ENCODE measurements around the gene TTLL5.
"Not testable (repeated sequence)": the region's sequence is repeated elsewhere in the genome, so short reads cannot be mapped to it uniquely, and the experiment has no call there.

The TTLL5 gene

GRCh38 chr14:75837151-75837787 is 176.2 kb downstream of the TTLL5 start:
- DNase-seq, result no peak

GRCh38 chr14:75840911-75841310 is 179.9 kb downstream of the TTLL5 start:
- no peak for DNase-seq

DNA sequence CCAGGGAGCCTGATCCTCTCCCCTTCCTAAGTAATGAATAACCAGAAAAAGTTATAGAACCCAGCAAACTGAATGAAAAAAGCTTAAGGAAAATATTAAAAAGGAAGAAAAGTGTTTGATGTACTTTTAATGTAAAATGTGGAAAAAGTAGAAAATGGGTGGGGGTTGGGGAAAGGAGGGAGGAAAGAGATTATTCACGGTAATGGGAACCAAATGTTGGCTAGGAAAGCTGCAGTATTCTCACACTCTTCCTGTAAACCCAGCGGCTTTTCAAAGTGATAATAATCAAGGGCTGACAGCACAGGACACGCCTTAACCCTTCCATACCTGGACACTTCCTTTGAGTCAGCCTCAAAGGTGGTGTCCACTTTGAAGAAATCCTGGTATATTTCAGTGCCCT is 181.5 kb downstream of the TTLL5 start:
- DNase-seq, result no peak

- DNase-seq, result no peak
Observed at GRCh38 chr14:75844486-75844885, 183.4 kb downstream of the TTLL5 start.

DNA sequence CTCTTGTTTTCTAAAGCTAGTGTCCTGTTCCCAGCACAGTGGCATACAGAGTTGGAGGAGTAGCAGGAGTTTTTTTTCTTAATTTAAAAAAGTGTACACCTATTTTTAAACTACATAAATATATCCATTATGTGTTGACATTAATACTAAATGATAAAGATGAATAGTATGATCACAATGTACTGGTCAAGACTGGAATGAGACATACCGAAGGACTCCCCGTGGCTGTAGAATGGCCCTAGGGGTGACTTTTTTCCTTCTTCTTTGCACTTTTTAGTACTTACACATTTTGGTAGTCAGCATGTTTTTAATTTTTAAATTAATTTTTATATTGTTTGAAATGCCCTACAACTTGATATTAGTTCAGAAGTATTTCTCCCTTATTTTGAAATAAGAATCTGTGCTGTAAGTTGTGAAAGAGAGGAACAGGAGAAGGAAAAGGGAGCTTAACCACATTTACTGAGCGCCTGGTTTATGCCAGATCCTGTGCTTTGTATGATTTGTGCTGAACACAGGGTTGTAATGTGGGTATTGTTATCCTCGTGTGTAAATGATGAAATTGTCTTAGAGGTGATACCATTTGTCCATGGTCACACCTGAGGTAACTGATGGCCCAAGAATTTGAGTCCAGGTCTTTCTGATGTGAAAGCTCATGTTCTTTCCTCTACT is 184.2 kb downstream of the TTLL5 start:
- DNase-seq, result no peak

DNA sequence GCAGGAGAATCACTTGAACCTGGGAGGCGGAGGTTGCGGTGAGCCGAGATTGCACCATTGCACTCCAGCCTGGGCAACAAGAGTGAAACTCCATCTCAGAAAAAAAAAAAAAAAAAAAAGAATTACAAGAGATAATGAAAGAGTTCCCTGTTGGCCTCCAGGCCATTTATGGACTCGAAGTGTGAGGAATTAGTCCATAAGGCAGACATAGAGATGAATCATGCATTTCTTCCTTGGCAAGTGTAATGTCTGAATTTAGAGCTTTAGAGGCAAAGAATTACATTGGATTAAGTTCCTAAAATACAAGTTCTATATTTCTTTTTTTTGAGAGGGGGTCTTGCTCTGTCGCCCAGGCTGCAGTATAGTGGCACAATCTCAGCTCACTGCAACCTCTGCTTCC is 185.6 kb downstream of the TTLL5 start:
- DNase-seq, result not testable (repeated sequence)

GRCh38 chr14:75847584-75847983 is 186.5 kb downstream of the TTLL5 start:
- DNase-seq, result no peak

GRCh38 chr14:75848167-75848913 is 187.3 kb downstream of the TTLL5 start:
- DNase-seq, result no peak

DNA sequence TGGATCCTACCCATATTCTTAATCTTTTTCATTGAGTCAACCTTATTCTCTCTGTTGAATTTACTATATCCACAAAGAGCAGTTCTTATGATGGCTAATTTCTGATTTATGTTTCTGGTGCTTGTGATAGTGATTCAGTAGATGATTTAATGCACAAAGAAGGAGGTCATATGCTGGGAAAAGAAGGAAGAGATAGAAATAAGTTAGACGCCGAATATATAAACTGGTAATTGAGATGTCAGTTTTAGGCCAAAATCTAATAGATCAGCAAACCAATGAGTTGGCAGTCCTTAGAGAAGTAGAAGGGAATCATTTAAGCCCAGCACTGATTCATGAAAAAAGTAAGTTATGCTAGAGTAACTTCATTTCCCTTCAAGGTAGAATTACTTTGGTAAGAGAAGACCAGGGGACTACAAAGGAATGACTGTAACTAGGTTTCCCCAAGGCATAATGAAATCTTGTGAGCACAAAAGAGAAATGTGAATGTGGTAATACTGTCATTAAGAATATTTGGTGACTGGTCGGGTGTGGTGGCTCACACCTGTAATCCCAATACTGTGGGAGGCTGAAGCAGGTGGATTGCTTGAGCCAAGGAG is 188.4 kb downstream of the TTLL5 start:
- no peak for DNase-seq

DNA sequence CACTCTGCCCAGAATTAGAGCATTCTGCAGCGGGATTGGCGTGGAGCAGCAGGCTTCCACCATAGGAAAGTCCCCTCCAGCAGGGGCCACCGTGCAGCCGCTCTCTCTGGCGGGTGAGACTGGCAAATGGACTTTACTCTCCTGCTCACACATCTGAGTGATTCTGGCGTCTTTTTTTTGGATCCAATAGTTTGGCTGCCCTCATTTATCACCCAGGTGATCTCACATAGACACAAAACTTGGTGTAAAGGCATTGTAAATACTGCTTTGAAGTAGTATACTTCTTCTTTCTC is 190.5 kb downstream of the TTLL5 start:
- no peak for DNase-seq

DNA sequence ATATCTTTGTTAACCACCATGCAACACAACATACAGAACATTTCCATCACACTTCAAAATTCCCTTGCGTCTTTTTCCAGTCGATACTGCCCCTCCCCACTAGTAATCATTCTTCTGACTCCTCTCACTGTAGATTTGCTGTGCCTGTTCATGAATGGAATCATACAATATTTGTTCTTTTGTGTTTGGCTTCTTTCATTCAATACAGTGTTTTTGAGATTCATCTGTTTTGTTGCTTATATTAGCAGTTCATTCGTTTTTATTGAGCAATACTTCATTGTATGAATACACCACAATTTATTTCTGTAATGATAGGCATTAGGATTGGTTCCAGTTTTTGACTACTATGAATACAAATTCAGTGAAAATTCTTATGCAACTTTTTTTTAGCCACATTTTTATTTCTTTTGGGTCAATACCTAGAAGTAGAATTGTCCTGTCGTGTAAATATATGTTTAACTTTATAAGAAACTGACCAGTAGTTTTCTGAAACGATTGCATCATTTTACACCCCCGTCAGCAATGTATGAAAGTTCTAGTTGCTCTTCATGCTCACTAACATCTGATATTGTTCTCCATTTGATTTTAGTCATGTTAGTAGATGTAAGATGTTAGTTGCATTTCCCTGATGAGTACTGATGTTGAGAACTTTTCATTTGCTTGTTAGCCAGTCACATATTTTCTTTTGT is 193.2 kb downstream of the TTLL5 start:
- no peak for DNase-seq

DNA sequence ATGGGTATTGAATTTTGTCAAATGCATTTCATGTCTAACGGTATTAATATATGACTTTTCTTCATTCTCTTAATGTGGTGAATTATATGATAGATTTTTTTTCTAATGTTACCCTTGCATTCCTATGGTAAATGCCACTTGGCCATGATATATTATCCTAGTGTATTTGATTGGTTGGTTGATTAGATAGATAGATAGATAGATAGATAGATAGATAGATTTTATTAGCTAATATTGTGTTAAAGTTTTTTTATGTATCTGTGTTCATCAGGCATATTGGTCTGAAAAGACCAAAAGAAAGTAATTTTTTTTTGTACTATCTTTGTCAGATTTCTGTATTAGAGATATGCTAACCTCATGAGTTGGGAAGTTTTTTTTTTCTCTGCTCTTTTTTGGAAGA is 196.2 kb downstream of the TTLL5 start:
- DNase-seq, result no peak

GRCh38 chr14:75858362-75858761 is 197.3 kb downstream of the TTLL5 start:
- DNase-seq, result no peak

DNA sequence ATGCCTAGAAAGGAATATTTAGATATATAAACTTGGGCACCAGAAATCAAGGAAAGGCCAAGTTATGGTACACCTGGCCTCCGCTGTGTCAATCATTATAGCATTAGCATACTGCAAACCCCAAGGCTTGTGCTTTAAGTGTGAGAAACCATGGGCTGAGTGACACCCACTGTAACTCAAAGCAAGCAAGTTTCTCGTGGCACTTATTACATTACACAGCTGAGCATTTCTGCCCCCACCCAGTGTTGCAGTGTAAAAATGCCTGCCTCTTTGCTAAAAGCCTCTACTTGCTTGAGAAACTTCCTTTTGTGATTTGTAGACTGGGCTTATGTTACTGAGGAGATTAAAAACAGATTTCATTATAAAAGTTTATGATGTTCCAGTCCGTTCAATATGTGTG is 198.7 kb downstream of the TTLL5 start:
- DNase-seq, result no peak

- no peak for DNase-seq
Observed at GRCh38 chr14:75860561-75861160, 199.6 kb downstream of the TTLL5 start.

DNA sequence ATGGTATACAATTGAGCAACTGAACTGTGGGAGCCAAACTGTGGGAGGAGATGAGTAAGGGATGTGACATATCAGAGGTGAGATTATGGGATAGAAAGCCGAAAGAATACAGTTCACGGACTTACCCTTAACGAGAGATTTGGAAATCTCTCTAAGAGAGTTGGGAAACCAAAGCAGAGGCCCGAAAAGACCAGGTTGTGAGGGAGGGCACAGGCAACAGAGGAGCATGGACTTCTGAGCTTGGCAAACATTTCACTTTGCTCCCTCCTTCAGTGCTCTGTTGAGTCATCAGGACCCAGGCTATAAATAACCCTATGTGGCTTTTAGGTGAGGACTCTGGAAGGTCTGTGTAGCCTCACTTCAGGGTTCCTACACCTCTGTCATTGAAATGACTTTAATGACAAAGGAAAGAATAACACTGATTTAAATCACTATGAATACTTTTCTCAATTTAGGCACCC is 200.1 kb downstream of the TTLL5 start:
- no peak for DNase-seq

DNA sequence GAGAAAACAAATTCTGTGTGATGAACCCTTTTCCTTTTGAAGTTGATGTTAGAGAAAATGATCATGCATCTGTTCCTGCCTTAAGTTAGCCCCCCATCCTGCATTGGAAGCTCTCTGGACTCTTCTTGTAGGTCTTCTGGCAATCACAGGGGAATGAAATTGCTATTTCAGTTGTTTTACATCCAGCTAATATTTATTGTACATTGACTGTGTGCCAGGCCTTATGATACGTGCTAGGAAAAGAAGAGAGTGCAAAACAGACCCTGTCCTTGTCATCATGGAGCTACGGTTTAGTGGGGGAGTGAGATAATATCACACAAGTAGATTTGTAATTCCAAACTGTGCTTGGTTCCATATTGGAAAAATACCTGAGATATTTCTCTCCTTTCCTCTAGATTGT is 202.2 kb downstream of the TTLL5 start:
- DNase-seq, result no peak

DNA sequence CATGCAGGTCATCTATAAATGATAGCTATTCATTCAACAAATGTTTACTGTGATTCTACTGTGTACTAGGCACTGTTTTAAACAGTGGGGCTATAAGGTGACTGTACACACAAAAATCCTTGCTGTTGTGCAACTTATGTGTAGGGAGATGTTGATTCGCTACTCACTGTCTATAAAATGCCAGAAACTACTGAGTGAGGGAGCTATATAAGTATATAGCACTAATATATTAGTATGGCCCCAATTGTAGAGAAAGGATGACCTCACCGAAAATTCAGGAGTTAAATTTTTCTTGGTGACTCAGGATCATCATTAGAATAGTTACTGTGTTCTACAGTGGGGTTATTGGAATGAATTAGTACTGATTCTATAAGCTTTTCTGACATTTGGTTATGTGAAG is 203.3 kb downstream of the TTLL5 start:
- DNase-seq, result no peak

- DNase-seq, result no peak
Observed at GRCh38 chr14:75865531-75865930, 204.5 kb downstream of the TTLL5 start.

DNA sequence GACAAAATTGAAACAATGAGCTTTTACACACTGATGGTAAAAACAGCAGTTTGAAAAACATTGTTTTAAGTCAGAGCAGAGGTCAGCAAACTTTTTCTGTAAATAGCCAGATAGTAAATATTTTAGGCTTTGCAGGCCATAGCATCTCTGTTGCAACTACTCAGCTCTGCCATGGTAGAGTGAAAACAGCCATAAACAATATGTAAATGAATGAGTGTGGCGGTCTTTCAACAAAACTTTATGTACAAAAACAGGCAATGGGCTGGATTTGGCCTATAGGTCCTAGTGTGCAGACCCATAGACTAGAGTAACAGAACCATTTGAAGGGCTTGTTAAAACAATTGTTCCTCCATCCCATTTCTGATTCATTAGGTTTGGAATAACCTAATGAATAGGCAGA is 205.9 kb downstream of the TTLL5 start:
- DNase-seq, result no peak

- no peak for DNase-seq
Observed at GRCh38 chr14:75871181-75871880, 210.3 kb downstream of the TTLL5 start.

DNA sequence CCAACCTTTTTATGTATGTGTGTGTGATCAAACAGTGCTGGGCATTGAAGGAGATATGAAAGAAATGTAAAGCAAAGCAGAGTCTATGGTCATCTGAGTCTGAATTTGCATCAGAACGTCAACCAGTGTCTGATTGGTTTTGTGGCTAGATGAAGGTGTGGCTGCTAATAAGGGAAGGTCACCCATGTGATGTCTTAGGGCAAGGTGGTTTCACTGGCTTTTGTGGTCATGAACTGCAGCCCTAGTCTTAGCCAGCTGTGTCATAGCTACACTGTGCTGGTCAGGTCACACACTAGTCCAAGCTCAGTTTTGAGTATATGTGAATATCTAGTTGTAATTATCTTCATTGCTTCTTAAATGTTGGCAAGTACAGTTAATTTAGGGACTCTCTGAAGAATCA is 214.9 kb downstream of the TTLL5 start:
- DNase-seq, result no peak

Measured in CD4-positive, alpha-beta T cell treated with Interleukin-4 for 4 hours (primary cell).